Measurements from ENCODE around the gene PGC.
"Not testable (repeated sequence)": the region's sequence is repeated elsewhere in the genome, so short reads cannot be mapped to it uniquely, and the experiment has no call there.

PGC gene

DNA sequence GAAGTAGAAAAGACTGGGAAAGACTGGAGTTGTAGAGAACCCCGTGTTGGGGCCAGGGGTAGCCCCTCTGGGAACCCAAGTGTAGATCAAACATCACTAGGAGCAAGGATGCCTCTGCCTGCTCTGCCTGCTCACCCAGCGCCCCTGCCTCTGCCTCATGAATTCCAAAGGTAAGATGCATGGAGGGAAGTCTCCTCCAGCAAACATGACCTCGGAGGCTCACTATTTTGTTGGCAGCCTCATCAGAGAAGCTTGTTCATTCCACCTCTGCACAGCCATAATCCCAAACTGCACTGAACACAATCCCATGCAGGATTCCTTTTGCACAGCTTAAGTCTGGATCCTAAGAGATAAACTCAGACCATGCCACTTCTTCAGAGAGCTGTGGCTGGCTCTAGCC, 27.6 kb upstream of the PGC start:
- ATAC-seq = no peak

- no peak for ATAC-seq
Measured at GRCh38 chr6:41771058-41771983, 24.1 kb upstream of the PGC start.

DNA sequence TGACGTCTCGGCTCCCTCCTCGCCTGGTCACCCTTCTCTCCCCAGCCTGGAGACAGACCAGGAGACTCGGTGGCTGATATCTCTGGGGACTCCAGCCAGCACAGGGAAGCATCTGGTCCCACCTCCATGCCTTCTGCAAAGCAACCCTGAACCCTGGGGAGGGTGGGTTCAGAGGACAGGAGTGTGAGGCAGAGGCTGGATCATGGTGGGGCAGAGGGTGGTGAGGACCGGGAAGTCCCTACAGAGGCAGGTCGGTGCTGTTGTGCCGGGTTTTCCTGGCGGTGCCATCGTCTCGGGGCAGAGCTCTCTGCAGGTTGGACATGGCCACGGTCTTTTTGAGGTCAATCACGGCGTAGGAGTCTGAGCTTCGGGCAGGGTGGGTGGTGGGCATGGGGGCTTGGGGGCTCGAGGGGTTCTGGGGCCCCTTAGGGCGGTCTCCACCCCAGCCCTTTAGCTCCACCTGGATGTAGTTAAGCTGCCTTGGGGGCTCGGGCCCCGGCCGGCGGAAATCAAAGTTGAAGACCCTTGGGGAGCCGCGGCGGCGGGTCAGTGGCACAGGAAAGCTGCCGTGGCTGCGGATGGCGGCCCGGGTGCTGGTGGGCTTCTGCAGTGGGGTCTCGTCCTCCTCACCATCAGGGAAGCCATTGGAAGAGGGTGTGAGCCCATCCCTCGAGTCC, 23.3 kb upstream of the PGC start:
- no peak for ATAC-seq

GRCh38 chr6:41769376-41769775, 22.2 kb upstream of the PGC start:
- no peak for ATAC-seq

- ATAC-seq = no peak
Measured at GRCh38 chr6:41768545-41769308, 21.5 kb upstream of the PGC start.

DNA sequence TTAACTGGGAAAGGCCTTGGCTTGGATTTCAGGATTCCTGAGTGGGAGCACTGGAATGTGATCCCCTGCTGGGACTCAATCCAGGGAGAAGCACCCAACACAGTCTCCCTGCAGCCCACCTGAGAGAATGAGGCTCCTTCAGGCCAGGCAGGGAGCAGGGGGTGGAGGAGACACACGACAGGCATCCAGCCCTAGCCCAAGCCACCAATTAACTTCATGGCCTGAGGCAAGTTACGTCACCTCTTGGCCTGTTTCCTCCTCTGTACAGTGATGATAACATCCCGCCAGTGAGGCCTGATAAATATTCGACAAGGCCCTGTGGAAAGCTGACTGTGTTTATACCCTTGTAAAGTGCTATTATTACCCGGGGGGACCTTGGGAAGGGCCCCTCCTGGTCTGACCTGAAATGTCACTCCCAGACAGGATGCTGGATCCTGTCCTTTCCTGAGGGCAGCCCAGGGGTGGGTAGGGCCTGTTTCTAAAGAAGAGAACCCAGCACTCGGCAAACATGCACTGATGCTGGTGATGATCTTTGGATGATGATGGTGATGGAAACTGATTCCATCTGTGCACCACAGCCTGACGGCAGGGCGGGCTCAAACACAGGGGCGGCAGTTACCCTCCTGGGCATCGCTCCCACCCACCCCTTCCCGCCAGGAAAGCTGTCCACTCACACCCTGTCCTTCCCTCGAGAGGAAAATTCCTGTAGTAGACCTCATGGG, 20.1 kb upstream of the PGC start:
- ATAC-seq = no peak

- not testable (repeated sequence) for ATAC-seq
Measured at GRCh38 chr6:41766043-41766664, 19.0 kb upstream of the PGC start.

DNA sequence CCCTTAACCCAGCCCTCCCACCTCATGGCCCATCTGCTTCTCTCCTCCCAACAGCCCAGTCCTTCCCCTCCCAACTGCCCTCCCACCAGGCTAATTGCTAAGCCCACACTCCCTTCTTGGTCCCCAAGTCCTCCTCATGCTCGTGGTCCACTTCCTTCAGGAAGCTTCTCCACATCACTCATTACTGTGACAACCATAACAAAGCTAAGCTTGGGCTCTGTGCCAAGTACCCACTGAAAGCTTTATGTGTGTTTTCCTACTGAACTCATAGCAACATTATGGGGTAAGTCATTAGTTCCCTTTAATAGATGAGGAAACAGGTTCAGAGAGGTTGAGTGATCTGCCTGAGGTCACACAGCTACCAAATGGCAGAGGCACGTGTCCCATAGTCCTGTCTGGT, 16.3 kb upstream of the PGC start:
- no peak for ATAC-seq

- ATAC-seq = no peak
Measured at GRCh38 chr6:41759905-41760579, 12.8 kb upstream of the PGC start.

GRCh38 chr6:41759106-41759904, 12.1 kb upstream of the PGC start:
- ATAC-seq = no peak

GRCh38 chr6:41758641-41759035, 11.4 kb upstream of the PGC start:
- ATAC-seq = no peak

GRCh38 chr6:41757931-41758640, 10.9 kb upstream of the PGC start:
- no peak for ATAC-seq

DNA sequence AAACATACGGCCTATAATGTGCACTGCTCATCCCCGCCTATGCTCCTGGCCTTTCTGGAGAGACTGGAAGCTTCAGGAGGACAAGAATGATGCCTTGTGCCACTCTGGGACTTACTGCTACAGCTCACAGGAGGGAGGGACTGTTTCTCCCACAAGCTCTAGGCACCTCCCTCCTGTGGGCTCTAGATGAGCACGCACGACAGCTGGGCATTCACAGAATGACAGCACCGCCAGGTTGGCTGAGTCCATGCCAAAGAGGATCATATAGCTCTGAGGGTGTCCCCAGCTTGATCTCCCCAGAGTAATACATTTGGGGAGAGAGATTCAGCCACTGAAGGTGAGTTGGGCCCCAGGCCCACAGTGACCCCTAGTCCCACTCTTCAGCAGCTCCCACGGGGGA, 10.1 kb upstream of the PGC start:
- no peak for ATAC-seq

- peak in 1 of 2 donors; percentile 24 for ATAC-seq
Measured at GRCh38 chr6:41756354-41756753, 9.2 kb upstream of the PGC start.

DNA sequence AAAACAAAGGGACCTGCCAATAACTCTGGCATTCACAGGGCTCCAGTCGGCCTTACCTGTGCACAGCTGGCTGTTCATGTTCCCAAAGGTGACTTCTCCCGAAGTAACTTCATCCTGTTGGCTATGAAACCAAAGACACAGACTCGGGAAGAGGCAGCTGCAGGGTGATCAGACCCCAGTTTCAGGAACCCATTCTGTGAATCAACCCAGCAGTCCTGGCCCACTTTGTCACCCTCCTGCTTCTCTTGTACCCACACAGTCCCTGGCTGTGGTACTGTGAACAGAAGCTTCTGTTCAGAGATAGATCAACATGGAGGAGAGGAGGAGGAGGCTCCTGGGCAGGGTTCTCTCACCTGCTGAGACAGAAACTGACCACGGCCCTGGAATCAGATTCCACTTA, 8.7 kb upstream of the PGC start:
- no peak for ATAC-seq

DNA sequence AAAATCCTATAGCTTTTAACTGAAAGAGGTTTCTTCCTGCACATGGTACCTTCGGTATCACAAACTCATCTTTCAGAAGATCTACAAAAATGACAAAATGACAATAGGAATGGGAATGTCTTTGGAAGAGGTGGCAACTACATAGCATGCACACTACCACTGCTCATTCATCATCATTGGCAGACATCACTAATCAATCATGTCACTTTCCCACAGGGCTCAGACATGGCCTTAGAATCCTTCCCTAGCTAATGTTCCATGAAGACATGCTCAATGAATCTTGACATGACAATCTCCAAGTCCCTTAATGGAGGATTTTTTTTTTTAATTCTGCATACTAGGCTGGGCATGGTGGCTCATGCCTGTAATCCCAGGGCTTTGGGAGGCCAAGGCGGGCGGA, 3.2 kb upstream of the PGC start:
- no peak for ATAC-seq

DNA sequence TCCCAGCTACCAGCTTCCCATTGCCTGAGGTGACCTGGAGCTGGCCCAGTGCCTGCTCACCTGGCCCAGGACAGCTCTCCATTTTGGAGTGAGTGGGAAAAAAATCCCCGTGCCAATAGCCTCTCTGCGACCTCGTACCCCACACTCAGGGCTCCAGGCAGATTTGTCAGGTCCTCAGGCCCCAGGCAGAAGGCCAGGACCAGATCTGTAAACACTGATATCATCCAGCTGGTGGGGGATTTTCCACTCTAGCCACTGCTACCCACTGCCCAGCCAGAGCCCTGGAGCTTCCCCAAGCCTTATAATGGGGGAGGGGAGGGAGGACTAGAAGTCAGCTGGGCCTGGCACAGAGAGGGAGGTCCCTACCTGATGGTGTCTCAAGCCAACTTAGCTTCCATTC, 1.3 kb upstream of the PGC start:
- no peak for ATAC-seq

GRCh38 chr6:41748102-41748477, 893 bp upstream of the PGC start:
- ATAC-seq = no peak

DNA sequence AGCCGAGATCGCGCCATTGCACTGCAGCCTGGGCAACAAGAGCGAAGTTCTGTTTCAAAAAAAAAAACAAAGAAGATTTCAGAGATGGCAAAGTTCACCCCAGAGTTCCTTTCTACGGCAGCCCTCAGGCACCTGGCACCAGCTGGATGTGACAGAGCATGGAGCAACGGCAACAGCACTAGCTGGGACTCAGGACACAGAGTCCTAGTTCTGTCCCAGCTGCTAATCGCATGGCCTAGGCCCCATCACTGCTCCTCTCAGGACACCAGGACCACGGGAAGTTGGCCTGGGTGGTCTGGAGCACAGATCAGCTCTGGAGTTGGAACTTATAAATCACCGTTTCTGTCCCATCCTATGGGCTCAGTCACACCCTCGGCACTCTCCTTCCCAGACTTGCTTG, 1.1 kb downstream of the PGC start:
- no peak for ATAC-seq

GRCh38 chr6:41744236-41744787, 2.9 kb downstream of the PGC start:
- no peak for ATAC-seq

Measured in activated CD4-positive, CD25-positive, alpha-beta regulatory T cell treated with anti-CD3 and anti-CD28 coated beads, Interleukin-2, amount 50 U/mL, for 24 hours (primary cell).